ENCODE measurements around the gene MED13. TPM values are rescaled to one million over a fixed set of nuclear protein-coding genes. Genes with fewer than 3 reads are reported as not detected.

The MED13 gene
- total RNA-seq, 3 donors from 2014 or later, result 73.4 to 136 (median 92.1) TPM

- no peak for TF ChIP-seq POLR2A (IDR thresholded peaks at IDR 0.05)
- TF ChIP-seq CTCF (IDR thresholded peaks at IDR 0.05), result no peak
- no peak for TF ChIP-seq POLR2AphosphoS5 (IDR thresholded peaks at IDR 0.05)
- no peak overlapping the region for H3K4me3 ChIP-seq
- H3K9me3 ChIP-seq, result no peaks in the 10 kb centered on the region
- H3K4me1 ChIP-seq, result no peaks in the 10 kb centered on the region
- intact Hi-C loops (cut with DNase I; ENCODE audit: low total_unique reads), result no loop called here
- no peaks in the 10 kb centered on the region for H3K27me3 ChIP-seq
- H3K27ac ChIP-seq, result no peak overlapping the region
- peaks cover 2% of the 10 kb centered on the region for H3K36me3 ChIP-seq
- no peak for DNase-seq (ENCODE audit: low spot score in 2 of 2)
Observed at GRCh38 chr17:62017912-62018311, 47.2 kb downstream of the MED13 start.

GRCh38 chr17:62017496-62017895, 47.6 kb downstream of the MED13 start:
- no peak overlapping the region for H3K27ac ChIP-seq
- DNase-seq (ENCODE audit: low spot score in 2 of 2), result no peak
- H3K9me3 ChIP-seq, result no peaks in the 10 kb centered on the region
- H3K4me1 ChIP-seq, result no peaks in the 10 kb centered on the region
- no peaks in the 10 kb centered on the region for H3K27me3 ChIP-seq
- H3K4me3 ChIP-seq, result no peak overlapping the region
- TF ChIP-seq POLR2A (IDR thresholded peaks at IDR 0.05) (no peak), POLR2AphosphoS5 (IDR thresholded peaks at IDR 0.05) (no peak), CTCF (IDR thresholded peaks at IDR 0.05) (no peak)
- peaks cover 2% of the 10 kb centered on the region for H3K36me3 ChIP-seq
- intact Hi-C loops (cut with DNase I; ENCODE audit: low total_unique reads), result no loop called here

GRCh38 chr17:62014526-62014925, 50.6 kb downstream of the MED13 start:
- TF ChIP-seq POLR2A (IDR thresholded peaks at IDR 0.05) (no peak), CTCF (IDR thresholded peaks at IDR 0.05) (no peak), POLR2AphosphoS5 (IDR thresholded peaks at IDR 0.05) (no peak)
- no peaks in the 10 kb centered on the region for H3K9me3 ChIP-seq
- no peaks in the 10 kb centered on the region for H3K4me1 ChIP-seq
- intact Hi-C loops (cut with DNase I; ENCODE audit: low total_unique reads), result no loop called here
- peaks cover 2% of the 10 kb centered on the region for H3K36me3 ChIP-seq
- no peak for DNase-seq (ENCODE audit: low spot score in 2 of 2)
- H3K4me3 ChIP-seq, result no peak overlapping the region
- H3K27me3 ChIP-seq, result no peaks in the 10 kb centered on the region
- no peak overlapping the region for H3K27ac ChIP-seq

GRCh38 chr17:62009220-62009619, 55.9 kb downstream of the MED13 start:
- Histone ChIP-seq H3K27ac (no peak overlapping the region), H3K27me3 (no peaks in the 10 kb centered on the region), H3K4me3 (no peak overlapping the region), H3K9me3 (no peaks in the 10 kb centered on the region), H3K36me3 (peaks cover 2% of the 10 kb centered on the region), H3K4me1 (no peaks in the 10 kb centered on the region)
- DNase-seq (ENCODE audit: low spot score in 2 of 2), result no peak
- intact Hi-C loops (cut with DNase I; ENCODE audit: low total_unique reads), result no loop called here
- TF ChIP-seq POLR2AphosphoS5 (IDR thresholded peaks at IDR 0.05), result no peak
- no peak for TF ChIP-seq POLR2A (IDR thresholded peaks at IDR 0.05)
- no peak for TF ChIP-seq CTCF (IDR thresholded peaks at IDR 0.05)

- Histone ChIP-seq H3K9me3 (no peaks in the 10 kb centered on the region), H3K27me3 (no peaks in the 10 kb centered on the region), H3K36me3 (peaks cover 2% of the 10 kb centered on the region), H3K4me1 (no peaks in the 10 kb centered on the region), H3K4me3 (no peak overlapping the region), H3K27ac (no peak overlapping the region)
- no peak for DNase-seq (ENCODE audit: low spot score in 2 of 2)
- intact Hi-C loops (cut with DNase I; ENCODE audit: low total_unique reads), result no loop called here
- TF ChIP-seq POLR2A (IDR thresholded peaks at IDR 0.05), result no peak
- TF ChIP-seq CTCF (IDR thresholded peaks at IDR 0.05), result no peak
- TF ChIP-seq POLR2AphosphoS5 (IDR thresholded peaks at IDR 0.05), result no peak
Observed at GRCh38 chr17:62008294-62008693, 56.8 kb downstream of the MED13 start.

Data from breast epithelium (tissue), 4 donors.